Hepatocyte (in vitro differentiated cells): ENCODE data around the gene ROBO3.

Experiments used
- EZH2 ChIP-seq: fragments of 200-600 bp; sonication (generic); IDR thresholded peaks from 2 replicates; pipeline ENCODE4 v1.6.1; 2016; ENCODE audit warnings: antibody characterized with exemption, mild to moderate bottlenecking, borderline replicate concordance
- TF ChIP-seq, protein P1 (sequence below): fragments of 200-600 bp; sonication (generic); IDR thresholded peaks from 2 replicates; pipeline ENCODE4 v1.5.1; 2016; ENCODE audit warnings: antibody characterized with exemption, mild to moderate bottlenecking; ENCODE audit not compliant: poor library complexity

DNA sequence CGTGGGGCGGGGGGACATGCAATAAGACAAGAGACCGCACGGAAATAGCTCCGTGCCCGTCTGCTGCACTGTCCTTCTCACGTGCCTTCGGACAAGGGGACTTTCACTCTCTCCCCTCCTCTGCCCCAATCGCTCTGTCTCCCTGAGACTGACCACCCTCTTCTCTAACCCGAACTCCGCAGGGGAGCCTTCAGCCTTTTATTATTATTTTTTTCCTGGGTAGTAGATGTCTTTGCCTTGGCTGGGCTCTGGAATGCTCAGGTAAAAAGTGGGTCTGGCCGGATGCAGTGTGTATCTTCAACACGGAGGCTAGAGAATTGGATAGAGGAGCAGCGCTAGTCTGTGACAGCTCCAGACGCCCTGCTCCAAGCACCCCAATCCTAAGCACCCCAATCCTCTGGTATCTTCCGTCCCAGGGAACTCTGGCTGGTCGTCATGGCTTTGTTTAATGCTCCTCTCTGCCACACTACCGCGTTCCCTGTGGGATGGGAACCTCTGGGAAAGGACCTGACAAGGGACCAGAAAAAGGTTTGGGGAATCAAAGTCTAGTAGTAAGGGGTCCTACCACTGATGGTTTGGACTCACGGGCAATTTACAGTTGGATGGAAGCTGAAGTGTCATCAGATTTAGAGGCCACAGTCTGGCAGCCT is 25.1 kb upstream of the ROBO3 start:
- TF ChIP-seq, protein P1, sequence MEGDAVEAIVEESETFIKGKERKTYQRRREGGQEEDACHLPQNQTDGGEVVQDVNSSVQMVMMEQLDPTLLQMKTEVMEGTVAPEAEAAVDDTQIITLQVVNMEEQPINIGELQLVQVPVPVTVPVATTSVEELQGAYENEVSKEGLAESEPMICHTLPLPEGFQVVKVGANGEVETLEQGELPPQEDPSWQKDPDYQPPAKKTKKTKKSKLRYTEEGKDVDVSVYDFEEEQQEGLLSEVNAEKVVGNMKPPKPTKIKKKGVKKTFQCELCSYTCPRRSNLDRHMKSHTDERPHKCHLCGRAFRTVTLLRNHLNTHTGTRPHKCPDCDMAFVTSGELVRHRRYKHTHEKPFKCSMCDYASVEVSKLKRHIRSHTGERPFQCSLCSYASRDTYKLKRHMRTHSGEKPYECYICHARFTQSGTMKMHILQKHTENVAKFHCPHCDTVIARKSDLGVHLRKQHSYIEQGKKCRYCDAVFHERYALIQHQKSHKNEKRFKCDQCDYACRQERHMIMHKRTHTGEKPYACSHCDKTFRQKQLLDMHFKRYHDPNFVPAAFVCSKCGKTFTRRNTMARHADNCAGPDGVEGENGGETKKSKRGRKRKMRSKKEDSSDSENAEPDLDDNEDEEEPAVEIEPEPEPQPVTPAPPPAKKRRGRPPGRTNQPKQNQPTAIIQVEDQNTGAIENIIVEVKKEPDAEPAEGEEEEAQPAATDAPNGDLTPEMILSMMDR: no peak
- TF ChIP-seq EZH2: no peak
